H7 (cell line): ENCODE results near the gene DIPK1B. TPM values are rescaled to one million over a fixed set of nuclear protein-coding genes. Genes with fewer than 3 reads are reported as not detected.

Experiments
- DNase-seq: peaks from one replicate; pipeline ENCODE4 v3.0.0; 2012
- H3K27me3 ChIP-seq: 2 replicates; pipeline ENCODE4 v1.6.0; 2011; ENCODE audit warnings: mild to moderate bottlenecking, low read length; ENCODE audit not compliant: control insufficient read depth, insufficient read depth
- H3K36me3 ChIP-seq: replicated peaks from 2 replicates; pipeline ENCODE4 v1.5.1; 2011; ENCODE audit warnings: low read length; ENCODE audit not compliant: control insufficient read depth, insufficient read depth
- H3K4me3 ChIP-seq: 2 replicates; pipeline ENCODE4 v1.5.1; 2011; ENCODE audit warnings: low read depth, mild to moderate bottlenecking, control low read depth, low read length, moderate library complexity; ENCODE audit not compliant: insufficient read depth
- total RNA-seq: library from RNA; depleted of rRNA; stranded (reverse); fragments of >200 nt; shearing (Covaris generic); gene quantifications from 2 replicates; pipeline ENCODE4 v1.2.3, GENCODE V29; 2014

DIPK1B gene
- total RNA-seq, 1 experiment from 2014 or later, result 75.7 TPM

- peak; percentile 87 for DNase-seq
- H3K27me3 ChIP-seq, result no peaks in the 10 kb centered on the region; the same call in 1 of the 2 replicates
- peak overlapping the region; percentile 46; the same call in 1 of the 2 replicates for H3K4me3 ChIP-seq
- no peaks in the 10 kb centered on the region; the same call in 1 of the 2 replicates for H3K36me3 ChIP-seq
These were observed 23.9 kb upstream of the DIPK1B start for GRCh38 chr9:136688274-136689107.

DNA sequence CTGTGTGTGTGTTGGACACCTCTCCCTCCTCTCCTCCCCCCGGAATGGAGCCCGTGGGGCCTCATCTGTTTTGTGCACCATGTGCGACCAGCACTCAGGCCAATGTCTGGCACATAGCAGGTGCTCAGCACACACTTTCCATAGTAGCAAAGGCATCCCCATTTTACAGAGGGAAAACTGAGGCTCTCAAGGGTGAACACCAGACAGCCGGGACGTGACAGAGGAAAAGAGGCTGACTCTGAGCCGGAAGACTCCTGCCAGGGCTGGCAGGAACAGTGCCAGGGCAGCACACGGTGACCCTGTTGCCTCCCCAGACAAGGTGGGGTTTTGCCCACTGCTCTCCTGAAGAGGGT lies 23.3 kb upstream of the DIPK1B start:
- no peaks in the 10 kb centered on the region; the same call in 1 of the 2 replicates for H3K36me3 ChIP-seq
- no peak overlapping the region for H3K4me3 ChIP-seq
- H3K27me3 ChIP-seq, result no peaks in the 10 kb centered on the region; the same call in 1 of the 2 replicates
- DNase-seq, result no peak

DNA sequence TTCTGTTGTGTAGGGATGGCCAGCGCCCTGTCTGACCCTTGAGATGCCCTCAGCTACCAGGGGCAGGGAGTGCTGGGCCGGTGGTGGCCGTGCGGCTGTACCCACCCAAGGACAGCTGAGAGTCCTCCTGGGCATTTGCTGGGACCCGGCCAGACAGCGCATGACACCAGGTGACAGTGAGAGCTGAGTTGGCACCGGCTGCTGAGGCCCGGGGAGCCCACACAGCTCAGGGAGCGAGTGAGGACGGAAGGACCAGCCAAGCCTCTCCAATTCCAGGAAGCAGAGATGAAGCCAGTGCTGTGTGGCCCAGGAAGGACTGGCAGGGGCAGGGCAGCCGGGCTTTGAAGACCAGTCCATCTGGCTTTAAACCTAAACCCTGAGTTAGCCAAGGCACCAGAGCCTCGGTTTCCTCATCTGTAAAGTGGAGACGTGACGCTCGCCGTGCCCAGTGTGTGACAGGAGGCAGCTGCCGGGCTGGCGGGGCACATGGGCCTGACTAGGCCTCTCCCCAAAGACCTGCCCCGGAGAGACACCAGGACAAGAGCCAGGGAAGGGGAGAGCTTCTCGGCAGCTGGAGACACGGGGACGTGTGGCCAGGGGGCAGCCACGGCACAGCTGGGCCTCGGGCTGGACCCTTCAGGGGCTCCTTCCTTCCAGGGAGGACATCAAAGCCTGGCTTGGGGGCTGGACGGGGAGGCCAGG lies 22.1 kb upstream of the DIPK1B start:
- H3K36me3 ChIP-seq, result no peaks in the 10 kb centered on the region
- no peaks in the 10 kb centered on the region; the same call in 1 of the 2 replicates for H3K27me3 ChIP-seq
- no peak overlapping the region for H3K4me3 ChIP-seq
- DNase-seq, result no peak

GRCh38 chr9:136690806-136691261 lies 21.5 kb upstream of the DIPK1B start:
- no peak for DNase-seq
- Histone ChIP-seq H3K4me3 (no peak overlapping the region), H3K27me3 (no peaks in the 10 kb centered on the region; the same call in 1 of the 2 replicates), H3K36me3 (no peaks in the 10 kb centered on the region)

DNA sequence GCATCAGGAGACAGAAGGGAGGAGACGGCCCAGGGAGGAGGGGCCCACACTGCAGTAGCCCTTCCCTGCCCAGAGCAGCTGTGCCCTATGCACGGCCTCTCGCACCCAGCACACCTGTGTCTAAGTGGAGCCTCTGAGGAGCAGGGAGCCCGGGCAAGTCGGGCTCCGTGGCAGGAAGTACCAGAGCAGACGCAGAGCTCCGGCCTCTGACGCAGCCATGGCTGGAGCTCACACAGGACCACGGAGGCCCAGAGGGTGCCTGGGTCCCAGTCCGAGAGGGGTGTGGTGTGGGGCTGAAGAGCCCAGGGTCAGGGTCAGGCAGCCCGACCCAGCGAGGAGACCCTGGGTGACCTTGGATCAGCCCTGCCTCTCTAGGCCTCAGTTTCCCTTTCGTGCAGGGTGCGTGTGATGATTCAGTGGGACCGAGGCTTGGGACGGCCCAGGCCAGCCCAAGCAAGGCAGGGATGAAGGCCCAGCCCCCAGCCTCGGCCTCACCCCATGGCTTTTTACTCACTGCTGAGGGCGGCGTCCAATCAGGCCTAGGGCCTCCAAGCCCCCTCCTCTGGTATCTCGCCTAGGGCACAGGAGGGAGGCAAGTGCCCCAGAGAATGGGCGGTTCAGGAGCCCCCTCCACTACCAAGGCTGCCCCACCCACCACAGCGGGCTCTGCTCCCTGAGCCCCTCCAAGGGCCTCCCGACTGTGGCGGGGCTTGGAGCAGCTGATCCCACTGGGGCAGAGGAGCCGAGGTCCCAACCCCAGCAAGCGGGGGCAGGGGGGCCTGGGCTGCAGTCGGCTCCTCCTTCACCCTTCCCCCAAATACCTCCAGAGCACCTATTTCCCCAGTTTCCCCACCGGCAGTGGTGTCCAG lies 20.8 kb upstream of the DIPK1B start:
- Histone ChIP-seq H3K36me3 (no peaks in the 10 kb centered on the region), H3K27me3 (no peaks in the 10 kb centered on the region), H3K4me3 (no peak overlapping the region)
- DNase-seq, result peak; percentile 86

GRCh38 chr9:136692185-136693134 lies 19.9 kb upstream of the DIPK1B start:
- Histone ChIP-seq H3K27me3 (no peaks in the 10 kb centered on the region), H3K36me3 (no peaks in the 10 kb centered on the region), H3K4me3 (no peak overlapping the region)
- DNase-seq, result no peak

- Histone ChIP-seq H3K36me3 (no peaks in the 10 kb centered on the region), H3K27me3 (no peaks in the 10 kb centered on the region), H3K4me3 (no peak overlapping the region)
- no peak for DNase-seq
These were observed 19.3 kb upstream of the DIPK1B start for GRCh38 chr9:136693135-136693489.

DNA sequence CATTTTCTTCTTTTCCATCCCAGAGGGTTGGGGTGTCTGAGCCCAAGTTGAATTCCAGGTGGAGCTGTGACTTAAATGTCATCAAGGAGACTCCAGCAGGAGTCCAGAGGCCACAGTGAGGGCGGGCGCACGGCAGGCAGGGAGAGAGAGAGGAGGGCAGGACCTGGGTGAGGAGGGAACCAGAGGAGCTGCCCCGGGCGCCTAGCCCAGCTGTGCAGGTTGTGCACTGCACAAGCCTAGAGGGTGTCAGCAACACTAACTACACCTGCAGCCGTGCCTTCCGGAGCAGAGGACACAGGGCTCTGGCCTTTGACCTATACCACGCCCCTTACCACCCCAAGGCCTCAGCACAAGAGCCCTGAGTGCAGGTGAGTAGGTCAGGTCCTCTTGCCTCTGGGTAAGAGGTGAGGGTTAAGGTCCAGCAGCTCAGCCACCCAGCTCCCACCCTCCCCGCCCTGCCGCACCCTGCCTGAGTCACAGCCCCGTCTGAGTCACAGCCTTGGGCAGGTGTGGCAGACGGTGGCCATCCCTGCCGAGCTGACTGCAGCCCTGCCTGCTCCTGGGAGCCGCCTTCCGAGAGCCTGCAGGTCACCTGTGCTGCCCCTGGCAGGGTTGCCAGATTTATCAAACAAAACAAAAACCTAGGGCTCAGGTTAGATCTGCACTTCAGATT lies 18.7 kb upstream of the DIPK1B start:
- no peaks in the 10 kb centered on the region for H3K36me3 ChIP-seq
- DNase-seq, result no peak

DNA sequence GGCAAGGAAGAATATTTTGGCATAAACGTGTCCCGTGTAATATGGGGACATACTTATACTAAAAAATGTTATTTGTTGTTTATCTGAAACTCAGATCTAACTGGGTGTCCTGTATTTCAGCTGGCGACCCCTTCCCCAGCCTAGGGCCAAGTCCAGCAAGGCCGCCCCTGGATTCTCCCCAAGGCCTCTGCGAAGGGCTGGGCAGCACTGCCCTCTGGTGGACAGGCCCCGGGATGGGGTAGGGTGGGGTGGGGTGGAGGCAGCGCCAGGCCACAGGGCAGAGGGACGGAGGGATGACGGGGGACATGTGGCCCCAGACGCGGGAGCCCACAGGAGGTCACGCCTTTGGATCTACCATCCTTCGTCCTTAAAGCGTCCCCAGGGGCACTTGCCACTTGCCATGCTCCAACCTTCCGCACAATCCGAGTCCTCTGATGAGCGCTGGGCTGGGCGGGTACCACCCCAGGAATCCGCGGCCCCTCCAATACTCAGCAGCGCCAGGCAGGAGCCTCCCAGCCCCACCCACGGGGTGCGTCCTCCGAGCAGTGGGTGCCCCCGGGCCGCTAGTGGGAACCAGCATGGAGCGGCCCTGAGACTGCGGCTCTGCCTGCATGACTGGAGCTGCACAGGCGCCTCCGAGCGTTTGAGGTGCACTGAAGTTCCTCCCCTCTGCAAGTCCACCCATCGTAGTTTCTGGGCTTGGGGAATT lies 18.1 kb upstream of the DIPK1B start:
- DNase-seq, result peak; percentile 99
- no peaks in the 10 kb centered on the region for H3K27me3 ChIP-seq
- H3K4me3 ChIP-seq, result no peak overlapping the region
- H3K36me3 ChIP-seq, result no peaks in the 10 kb centered on the region

More for the DNA sequence above, 18.7 kb upstream of the DIPK1B start:
- Histone ChIP-seq H3K27me3 (no peaks in the 10 kb centered on the region), H3K4me3 (no peak overlapping the region)

DNA sequence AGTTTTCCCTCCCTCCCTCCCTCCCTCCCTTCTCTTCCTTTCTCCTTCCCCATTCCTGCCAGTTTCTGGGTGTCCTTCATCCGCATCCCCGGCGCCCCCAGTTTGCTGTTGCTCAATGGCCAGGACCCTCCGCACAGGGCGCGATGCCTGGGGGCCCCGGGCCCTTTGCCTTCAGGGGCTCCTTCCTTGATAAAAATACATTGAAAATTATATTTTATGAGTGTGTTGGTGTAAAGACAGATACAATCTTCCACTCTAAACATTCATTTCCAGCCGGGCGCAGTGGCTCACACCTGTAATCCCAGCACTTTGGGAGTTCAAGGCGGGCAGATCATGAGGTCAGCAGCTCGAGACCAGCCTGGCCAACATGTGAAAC lies 17.5 kb upstream of the DIPK1B start:
- Histone ChIP-seq H3K36me3 (no peaks in the 10 kb centered on the region), H3K27me3 (no peaks in the 10 kb centered on the region), H3K4me3 (no peak overlapping the region)
- DNase-seq, result no peak

- H3K36me3 ChIP-seq, result no peaks in the 10 kb centered on the region
- no peaks in the 10 kb centered on the region for H3K27me3 ChIP-seq
- no peak overlapping the region for H3K4me3 ChIP-seq
- DNase-seq, result no peak
These were observed 16.9 kb upstream of the DIPK1B start for GRCh38 chr9:136695435-136695895.

- DNase-seq, result no peak
- Histone ChIP-seq H3K27me3 (no peaks in the 10 kb centered on the region), H3K4me3 (no peak overlapping the region), H3K36me3 (no peaks in the 10 kb centered on the region)
These were observed 16.4 kb upstream of the DIPK1B start for GRCh38 chr9:136695955-136696354.

DNA sequence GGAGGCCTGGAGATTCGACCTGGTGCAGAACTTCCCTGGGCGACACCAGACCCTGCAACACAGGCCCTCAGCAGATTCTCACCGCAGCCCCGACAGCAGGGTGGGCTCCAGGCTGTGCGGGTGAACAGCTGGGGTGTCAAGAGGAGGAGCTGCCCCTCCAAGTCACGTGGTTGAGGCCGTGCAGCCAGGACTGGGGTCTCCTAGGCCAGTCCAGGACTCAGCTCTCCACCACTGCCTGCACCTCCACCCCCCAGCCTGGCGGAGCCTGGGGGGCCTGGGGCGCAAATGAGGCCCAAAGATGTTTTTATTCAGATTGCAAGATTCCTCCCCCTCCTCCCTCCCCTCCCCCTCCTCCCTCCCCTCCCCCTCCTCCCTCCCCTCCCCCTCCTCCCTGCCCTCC lies 15.9 kb upstream of the DIPK1B start:
- Histone ChIP-seq H3K4me3 (no peak overlapping the region), H3K36me3 (no peaks in the 10 kb centered on the region), H3K27me3 (no peaks in the 10 kb centered on the region)
- DNase-seq, result no peak
